ENCODE data around the gene PRPSAP2. TPM values are rescaled to one million over a fixed set of nuclear protein-coding genes. Genes with fewer than 3 reads are reported as not detected.

The PRPSAP2 gene
- total and polyA plus RNA-seq, 2 donors (not counting 3 experiments of a cell fraction or from before 2014, with no cell fraction given) = 22.2 to 38.5 TPM

- ChIA-PET POLR2A (no interaction called here), CTCF (interaction anchor here (0.6 to 2.4 kb wide), 24 partner anchors 8 to 417 kb away, joined by 3 to 35 read pairs (median 8); partner anchors contain the start of genes FAM83G, MAPK7, PRPSAP2 and SLC5A10)
- H3K27ac ChIP-seq (ENCODE audit: insufficient read depth, low read depth, low read length) = no peak overlapping the region
- no peak overlapping the region for H3K4me2 ChIP-seq (ENCODE audit: insufficient read depth, low read length)
- dilution Hi-C loops (cut with MboI; ENCODE audit: extremely low pct_ligation_motif_present, low sequenced_read_pairs) (no loop called here), intact Hi-C loops (cut with micrococcal nuclease) (loop anchor here (2.0 kb wide), 1 partner anchor 43 kb away; the partner anchor contains the start of gene FAM83G)
- no peaks in the 10 kb centered on the region for H3K4me1 ChIP-seq (ENCODE audit: control insufficient read depth, extremely low read depth, insufficient read depth, low read length)
- no peak overlapping the region for H3K9ac ChIP-seq (replicated peaks; ENCODE audit: extremely low read depth, insufficient read depth, low read length)
- H3K36me3 ChIP-seq (ENCODE audit: control insufficient read depth in 2 of 2, extremely low read depth in 1 of 2, insufficient read depth in 2 of 2, low read length in 2 of 2) = no peaks in the 10 kb centered on the region
- H3K9me3 ChIP-seq (replicated peaks; ENCODE audit: control insufficient read depth, insufficient read depth, low read length) = no peaks in the 10 kb centered on the region
- H3K4me3 ChIP-seq (replicated peaks in 1 of 3; ENCODE audit: insufficient read depth in 1 of 3, low read depth in 1 of 3, low read length in 3 of 3) = no peak overlapping the region
- H2AFZ ChIP-seq (ENCODE audit: low read depth, low read length) = peak overlapping the region; percentile 47
- FAIRE-seq = peak; percentile 8
- BruUV-seq (replicated peaks) = no TSS peak
- no peaks in the 10 kb centered on the region for H3K9me1 ChIP-seq (replicated peaks; ENCODE audit: control insufficient read depth, extremely low read depth, insufficient read depth, low read length)
- no peaks in the 10 kb centered on the region for H3K27me3 ChIP-seq (ENCODE audit: control insufficient read depth in 2 of 2, insufficient read depth in 2 of 2, low read length in 2 of 2)
- no peak for DNase-seq (ENCODE audit: low read depth, low spot score)
- H4K20me1 ChIP-seq (replicated peaks; ENCODE audit: control insufficient read depth, extremely low read depth, insufficient read depth, low read length) = no peaks in the 10 kb centered on the region
- no peaks in the 10 kb centered on the region for H3K79me2 ChIP-seq (ENCODE audit: control insufficient read depth, insufficient read depth, low read length)
- no peak for TF ChIP-seq MAX (IDR thresholded peaks at IDR 0.05; ENCODE audit: insufficient read depth, insufficient read length)
- no peak for TF ChIP-seq JUN (IDR thresholded peaks at IDR 0.05; ENCODE audit: borderline replicate concordance, insufficient read depth, insufficient read length, low read depth)
- no peak for TF ChIP-seq CTCF (IDR thresholded peaks at IDR 0.05; ENCODE audit: extremely low read depth in 1 of 2, insufficient read depth in 1 of 2, low read depth in 1 of 2, low read length in 2 of 2)
- no peak for TF ChIP-seq FOS (IDR thresholded peaks at IDR 0.05; ENCODE audit: borderline replicate concordance, insufficient read depth, low read length)
Measured at GRCh38 chr17:18961634-18962493, 103.9 kb downstream of the PRPSAP2 start.
